Measurements from ENCODE around the gene ABHD11. TPM values are rescaled to one million over a fixed set of nuclear protein-coding genes. Genes with fewer than 3 reads are reported as not detected.

ABHD11 gene
- total and polyA plus RNA-seq, 9 of the 15 experiments (the other 6 are each of a cell fraction or from before 2014, with no cell fraction given), result 7.7 to 44.2 (median 18.9) TPM

DNA sequence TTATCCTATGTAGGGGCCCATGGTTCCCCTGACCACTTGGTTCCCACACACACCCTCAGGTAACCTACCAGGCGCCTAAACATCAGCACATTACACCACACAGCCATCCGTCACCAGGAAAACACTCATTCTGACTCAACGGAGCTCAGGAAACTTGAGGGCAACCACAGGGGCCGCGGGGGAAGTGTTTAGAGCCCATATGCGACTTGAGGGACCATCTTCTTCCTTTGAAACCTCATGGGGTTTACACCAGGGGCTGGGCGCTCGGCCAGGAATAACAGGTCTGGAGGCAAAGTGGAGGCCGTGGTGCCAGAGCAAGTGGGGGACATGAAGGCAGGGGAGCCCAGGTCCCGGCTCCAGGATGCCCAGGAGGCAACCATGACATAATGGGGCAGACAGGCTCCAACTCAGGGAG, 20.6 kb downstream of the ABHD11 start:
- peaks cover 6% of the 10 kb centered on the region for H3K9me1 ChIP-seq (ENCODE audit: control insufficient read depth, insufficient read depth, low read length)
- H3K79me2 ChIP-seq (ENCODE audit: control insufficient read depth, insufficient read depth, low read length), result peaks cover 10% of the 10 kb centered on the region; the same call in 2 of the 3 replicates
- intact Hi-C loops (cut with micrococcal nuclease) (loop anchor here (5.0 kb wide), 1 partner anchor 36 kb away; the partner anchor contains the start of genes BUD23 and DNAJC30), in situ Hi-C loops (cut with MboI) (no loop called here)
- FAIRE-seq, result no peak
- H3K4me2 ChIP-seq (ENCODE audit: insufficient read depth, low read length), result no peak overlapping the region
- 50% methylated on average over 10 of the region's 10 CpGs for WGBS (ENCODE audit: insufficient coverage, low coverage, missing lambda C conversion rate)
- DNase-seq (ENCODE audit: extremely low read depth in 1 of 4, low spot score in 3 of 4), result peak in 1 of 4 experiments; percentile 43
- no peaks in the 10 kb centered on the region for H3K9me3 ChIP-seq (replicated peaks; ENCODE audit: control insufficient read depth, insufficient read depth, low read depth, low read length)
- ChIA-PET POLR2A (interaction anchor here (0.6 to 3.3 kb wide), 3 partner anchors 12 to 907 kb away, joined by 3 to 16 read pairs (median 3); no protein-coding TSS in a partner anchor), CTCF (ENCODE audit: low intra/inter-chr PET ratio) (no interaction called here)
- peaks cover 20 to 50% of the 10 kb centered on the region in 2 experiments for H3K4me1 ChIP-seq (replicated peaks in 1 of 2; ENCODE audit: control insufficient read depth in 2 of 2, insufficient read depth in 2 of 2, low read length in 2 of 2)
- H3K36me3 ChIP-seq (ENCODE audit: control insufficient read depth, insufficient read depth, low read length), result no peaks in the 10 kb centered on the region
- peak overlapping the region in 1 of 2 experiments; percentile 94; a peak in 2 of 4 replicates for H3K9ac ChIP-seq (ENCODE audit: insufficient read depth in 1 of 2, low read depth in 2 of 2, low read length in 2 of 2)
- H3K27ac ChIP-seq (ENCODE audit: extremely low read depth, low read depth, low read length), result no peak overlapping the region
- no peak for ATAC-seq
- H2AFZ ChIP-seq (ENCODE audit: low read depth, low read length), result no peak overlapping the region
- no peak overlapping the region for H3K4me3 ChIP-seq
- no TSS peak for BruUV-seq (replicated peaks)
- TF ChIP-seq ZNF644 (tag; IDR thresholded peaks at IDR 0.05; ENCODE audit: low read depth), result no peak
- TF ChIP-seq ETV5 (CRISPR knock-in tag; IDR thresholded peaks at IDR 0.05; ENCODE audit: low read depth), result 0 out of 2 replicates have a peak, but pooled peaks have one; percentile 22
- peak; percentile 40 for TF ChIP-seq MEIS2 (IDR thresholded peaks at IDR 0.05; ENCODE audit: partially characterized antibody)
- TF ChIP-seq FOSL1 (tag; conservative IDR thresholded peaks at IDR 0.05), result peak; percentile 59
- TF ChIP-seq, protein P1, sequence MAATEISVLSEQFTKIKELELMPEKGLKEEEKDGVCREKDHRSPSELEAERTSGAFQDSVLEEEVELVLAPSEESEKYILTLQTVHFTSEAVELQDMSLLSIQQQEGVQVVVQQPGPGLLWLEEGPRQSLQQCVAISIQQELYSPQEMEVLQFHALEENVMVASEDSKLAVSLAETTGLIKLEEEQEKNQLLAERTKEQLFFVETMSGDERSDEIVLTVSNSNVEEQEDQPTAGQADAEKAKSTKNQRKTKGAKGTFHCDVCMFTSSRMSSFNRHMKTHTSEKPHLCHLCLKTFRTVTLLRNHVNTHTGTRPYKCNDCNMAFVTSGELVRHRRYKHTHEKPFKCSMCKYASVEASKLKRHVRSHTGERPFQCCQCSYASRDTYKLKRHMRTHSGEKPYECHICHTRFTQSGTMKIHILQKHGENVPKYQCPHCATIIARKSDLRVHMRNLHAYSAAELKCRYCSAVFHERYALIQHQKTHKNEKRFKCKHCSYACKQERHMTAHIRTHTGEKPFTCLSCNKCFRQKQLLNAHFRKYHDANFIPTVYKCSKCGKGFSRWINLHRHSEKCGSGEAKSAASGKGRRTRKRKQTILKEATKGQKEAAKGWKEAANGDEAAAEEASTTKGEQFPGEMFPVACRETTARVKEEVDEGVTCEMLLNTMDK (IDR thresholded peaks at IDR 0.05; ENCODE audit: borderline replicate concordance, insufficient read depth, low read depth, low read length, poor library complexity, severe bottlenecking), result no peak
- TF ChIP-seq, protein P2, sequence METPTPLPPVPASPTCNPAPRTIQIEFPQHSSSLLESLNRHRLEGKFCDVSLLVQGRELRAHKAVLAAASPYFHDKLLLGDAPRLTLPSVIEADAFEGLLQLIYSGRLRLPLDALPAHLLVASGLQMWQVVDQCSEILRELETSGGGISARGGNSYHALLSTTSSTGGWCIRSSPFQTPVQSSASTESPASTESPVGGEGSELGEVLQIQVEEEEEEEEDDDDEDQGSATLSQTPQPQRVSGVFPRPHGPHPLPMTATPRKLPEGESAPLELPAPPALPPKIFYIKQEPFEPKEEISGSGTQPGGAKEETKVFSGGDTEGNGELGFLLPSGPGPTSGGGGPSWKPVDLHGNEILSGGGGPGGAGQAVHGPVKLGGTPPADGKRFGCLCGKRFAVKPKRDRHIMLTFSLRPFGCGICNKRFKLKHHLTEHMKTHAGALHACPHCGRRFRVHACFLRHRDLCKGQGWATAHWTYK (CRISPR knock-in tag; IDR thresholded peaks at IDR 0.05), result no peak
- TF ChIP-seq BCOR (IDR thresholded peaks at IDR 0.05), result 0 out of 2 replicates have a peak, but pooled peaks have one; percentile 50
- no peak for TF ChIP-seq SRF (CRISPR knock-in tag; IDR thresholded peaks at IDR 0.05)
- 0 out of 2 replicates have a peak, but pooled peaks have one; percentile 53 for TF ChIP-seq ZBTB7A (IDR thresholded peaks at IDR 0.05; ENCODE audit: borderline replicate concordance, control insufficient read depth, low read depth, low read length)
- TF ChIP-seq KLF1 (tag; IDR thresholded peaks at IDR 0.05), result no peak
- TF ChIP-seq ZNF57 (CRISPR knock-in tag; IDR thresholded peaks at IDR 0.05), result no peak
- no peak for TF ChIP-seq ZZZ3 (IDR thresholded peaks at IDR 0.05)
- TF ChIP-seq PURB (CRISPR knock-in tag; IDR thresholded peaks at IDR 0.05; ENCODE audit: low read depth), result no peak
- TF ChIP-seq NFIC (IDR thresholded peaks at IDR 0.05), result 0 out of 2 replicates have a peak, but pooled peaks have one; percentile 27
- H4K20me1 ChIP-seq (replicated peaks; ENCODE audit: control insufficient read depth, insufficient read depth, low read length), result peaks cover 29% of the 10 kb centered on the region
- H3K27me3 ChIP-seq (ENCODE audit: control insufficient read depth in 2 of 2, insufficient read depth in 2 of 2, low read length in 2 of 2), result no peaks in the 10 kb centered on the region

Measured in K562 (cell line).